Fibroblast of pulmonary artery (primary cell): ENCODE measurements around the gene SLC29A1.
"Not testable (repeated sequence)": the region's sequence is repeated elsewhere in the genome, so short reads cannot be mapped to it uniquely, and the experiment has no call there.

ENCODE experiments used
- DNase-seq: peaks from one replicate; pipeline ENCODE4 v3.0.0-alpha.2; 2010; ENCODE audit warnings: low read depth
- H3K4me3 ChIP-seq: replicated peaks from 2 replicates; pipeline ENCODE4 v1.5.1; 2011; ENCODE audit warnings: low read depth, mild to moderate bottlenecking, control low read depth, low read length, moderate library complexity
- CTCF ChIP-seq: IDR thresholded peaks from 2 replicates; pipeline ENCODE4 v1.5.1; 2011; ENCODE audit warnings: mild to moderate bottlenecking, control low read depth, low read length, inconsistent platforms; ENCODE audit errors: missing control alignments

The SLC29A1 gene

GRCh38 chr6:44227148-44227793 lies 3.9 kb downstream of the SLC29A1 start:
- no peak for TF ChIP-seq CTCF
- H3K4me3 ChIP-seq: no peak overlapping the region

GRCh38 chr6:44228031-44228430 lies 4.6 kb downstream of the SLC29A1 start:
- no peak for DNase-seq
- TF ChIP-seq CTCF: no peak
- H3K4me3 ChIP-seq: no peak overlapping the region

More at GRCh38 chr6:44227148-44227793, 3.9 kb downstream of the SLC29A1 start:
- no peak for DNase-seq

- H3K4me3 ChIP-seq: no peak overlapping the region
- DNase-seq: no peak
- TF ChIP-seq CTCF: no peak
Observed at GRCh38 chr6:44228433-44228832, 5.0 kb downstream of the SLC29A1 start.

GRCh38 chr6:44228836-44229235 lies 5.4 kb downstream of the SLC29A1 start:
- DNase-seq: no peak
- no peak overlapping the region for H3K4me3 ChIP-seq
- no peak for TF ChIP-seq CTCF

- H3K4me3 ChIP-seq: no peak overlapping the region
- no peak for TF ChIP-seq CTCF
- DNase-seq: no peak
Observed at GRCh38 chr6:44229376-44230033, 6.1 kb downstream of the SLC29A1 start.

GRCh38 chr6:44230034-44230675 lies 6.8 kb downstream of the SLC29A1 start:
- no peak for DNase-seq
- H3K4me3 ChIP-seq: no peak overlapping the region
- no peak for TF ChIP-seq CTCF

GRCh38 chr6:44231426-44231825 lies 8.0 kb downstream of the SLC29A1 start:
- not testable (repeated sequence) for DNase-seq, H3K4me3 ChIP-seq
